OCI-LY1 (cell line): ENCODE measurements around the gene HMG20A.

Source experiments
- CTCF ChIP-seq: fragments of 200-600 bp; sonication (generic), shearing (Covaris generic); IDR thresholded peaks from 2 replicates; pipeline ENCODE4 v1.5.1; 2017; ENCODE audit warnings: mild to moderate bottlenecking, antibody characterized with exemption, low read length, moderate library complexity, mixed read lengths
- EZH2 ChIP-seq: fragments of 200-600 bp; sonication (generic), shearing (Covaris generic); IDR thresholded peaks from 2 replicates; pipeline ENCODE4 v1.8.0; 2017; ENCODE audit warnings: borderline replicate concordance, mixed run types, mild to moderate bottlenecking, antibody characterized with exemption, low read length, moderate library complexity, mixed read lengths

GRCh38 chr15:77516786-77517185, 96.1 kb downstream of the HMG20A start:
- TF ChIP-seq CTCF (no peak), EZH2 (no peak)
